ENCODE measurements around the gene TCF4.

TCF4 gene

GRCh38 chr18:55322178-55322735 is 265.7 kb downstream of the TCF4 start:
- peak; percentile 91 to 92 for DNase-seq (ENCODE audit: low read depth in 2 of 2)

- DNase-seq (ENCODE audit: low read depth in 2 of 2) = peak; percentile 87 to 88
Measured at GRCh38 chr18:55321265-55322177, 266.5 kb downstream of the TCF4 start.

GRCh38 chr18:55320424-55321264 is 267.3 kb downstream of the TCF4 start:
- no peak for DNase-seq (ENCODE audit: low read depth in 2 of 2)

- DNase-seq (ENCODE audit: low read depth in 2 of 2) = no peak
Measured at GRCh38 chr18:55319459-55320193, 268.4 kb downstream of the TCF4 start.

- DNase-seq (ENCODE audit: low read depth in 2 of 2) = no peak
Measured at GRCh38 chr18:55318951-55319441, 269.0 kb downstream of the TCF4 start.

- DNase-seq (ENCODE audit: low read depth in 2 of 2) = no peak
Measured at GRCh38 chr18:55317864-55318263, 270.1 kb downstream of the TCF4 start.

- DNase-seq (ENCODE audit: low read depth in 2 of 2) = no peak
Measured at GRCh38 chr18:55317324-55317723, 270.7 kb downstream of the TCF4 start.

GRCh38 chr18:55316486-55317184 is 271.4 kb downstream of the TCF4 start:
- DNase-seq (ENCODE audit: low read depth in 2 of 2) = no peak

- DNase-seq (ENCODE audit: low read depth in 2 of 2) = no peak
Measured at GRCh38 chr18:55314615-55315237, 273.3 kb downstream of the TCF4 start.

- no peak for DNase-seq (ENCODE audit: low read depth in 2 of 2)
Measured at GRCh38 chr18:55314031-55314430, 274.0 kb downstream of the TCF4 start.

- no peak for DNase-seq (ENCODE audit: low read depth in 2 of 2)
Measured at GRCh38 chr18:55310863-55311262, 277.1 kb downstream of the TCF4 start.

GRCh38 chr18:55310044-55310676 is 277.8 kb downstream of the TCF4 start:
- DNase-seq (ENCODE audit: low read depth in 2 of 2) = no peak

GRCh38 chr18:55309249-55309648 is 278.7 kb downstream of the TCF4 start:
- DNase-seq (ENCODE audit: low read depth in 2 of 2) = no peak

GRCh38 chr18:55307505-55307904 is 280.5 kb downstream of the TCF4 start:
- no peak for DNase-seq (ENCODE audit: low read depth in 2 of 2)

GRCh38 chr18:55306359-55307024 is 281.5 kb downstream of the TCF4 start:
- DNase-seq (ENCODE audit: low read depth in 2 of 2) = no peak

GRCh38 chr18:55302167-55302833 is 285.7 kb downstream of the TCF4 start:
- DNase-seq (ENCODE audit: low read depth in 2 of 2) = no peak

- DNase-seq (ENCODE audit: low read depth in 2 of 2) = no peak
Measured at GRCh38 chr18:55301824-55302166, 286.2 kb downstream of the TCF4 start.

GRCh38 chr18:55300936-55301531 is 287.0 kb downstream of the TCF4 start:
- DNase-seq (ENCODE audit: low read depth in 2 of 2) = no peak
